ENCODE measurements around the gene ZNF154. TPM values are rescaled to one million over a fixed set of nuclear protein-coding genes. Genes with fewer than 3 reads are reported as not detected.
A peak's percentile ranks its signal among the peaks of the same experiment; 100 is the strongest.

The ZNF154 gene
- total RNA-seq, 6 donors from 2014 or later: 1.4 to 7.3 (median 2.4) TPM

DNA sequence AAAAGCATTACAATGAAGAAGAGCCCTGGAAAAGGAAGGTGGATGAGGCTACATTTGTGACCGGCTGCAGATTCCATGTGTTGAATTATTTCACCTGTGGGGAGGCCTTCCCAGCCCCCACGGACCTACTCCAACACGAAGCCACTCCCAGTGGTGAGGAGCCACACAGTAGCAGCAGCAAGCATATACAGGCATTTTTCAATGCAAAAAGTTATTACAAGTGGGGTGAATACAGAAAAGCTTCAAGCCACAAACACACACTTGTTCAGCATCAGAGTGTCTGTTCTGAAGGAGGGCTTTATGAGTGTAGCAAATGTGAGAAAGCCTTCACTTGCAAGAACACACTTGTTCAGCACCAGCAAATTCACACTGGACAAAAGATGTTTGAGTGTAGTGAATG is 22.3 kb downstream of the ZNF154 start:
- peaks cover 64 to 92% (median 87%) of the 10 kb centered on the region in 4 donors for H3K9me3 ChIP-seq
- DNase-seq (no peak), ATAC-seq (ENCODE audit: low FRiP score in 2 of 2) (no peak)
- H3K4me1 ChIP-seq: peaks cover 7 to 17% (median 10%) of the 10 kb centered on the region in 4 donors
- H3K4me3 ChIP-seq: no peak overlapping the region
- 100% methylated on average over 2 to 3 of the region's 3 CpGs for WGBS, 2 donors
- peaks cover 5 to 47% (median 36%) of the 10 kb centered on the region in 4 donors for H3K36me3 ChIP-seq
- no peaks in the 10 kb centered on the region for H3K27me3 ChIP-seq
- no peak overlapping the region for H3K27ac ChIP-seq
- no peak for TF ChIP-seq EP300 (IDR thresholded peaks at IDR 0.05)
- no peak for TF ChIP-seq POLR2AphosphoS5 (IDR thresholded peaks at IDR 0.05)
- TF ChIP-seq POLR2A (IDR thresholded peaks at IDR 0.05): no peak
- TF ChIP-seq, protein P1, sequence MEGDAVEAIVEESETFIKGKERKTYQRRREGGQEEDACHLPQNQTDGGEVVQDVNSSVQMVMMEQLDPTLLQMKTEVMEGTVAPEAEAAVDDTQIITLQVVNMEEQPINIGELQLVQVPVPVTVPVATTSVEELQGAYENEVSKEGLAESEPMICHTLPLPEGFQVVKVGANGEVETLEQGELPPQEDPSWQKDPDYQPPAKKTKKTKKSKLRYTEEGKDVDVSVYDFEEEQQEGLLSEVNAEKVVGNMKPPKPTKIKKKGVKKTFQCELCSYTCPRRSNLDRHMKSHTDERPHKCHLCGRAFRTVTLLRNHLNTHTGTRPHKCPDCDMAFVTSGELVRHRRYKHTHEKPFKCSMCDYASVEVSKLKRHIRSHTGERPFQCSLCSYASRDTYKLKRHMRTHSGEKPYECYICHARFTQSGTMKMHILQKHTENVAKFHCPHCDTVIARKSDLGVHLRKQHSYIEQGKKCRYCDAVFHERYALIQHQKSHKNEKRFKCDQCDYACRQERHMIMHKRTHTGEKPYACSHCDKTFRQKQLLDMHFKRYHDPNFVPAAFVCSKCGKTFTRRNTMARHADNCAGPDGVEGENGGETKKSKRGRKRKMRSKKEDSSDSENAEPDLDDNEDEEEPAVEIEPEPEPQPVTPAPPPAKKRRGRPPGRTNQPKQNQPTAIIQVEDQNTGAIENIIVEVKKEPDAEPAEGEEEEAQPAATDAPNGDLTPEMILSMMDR (IDR thresholded peaks at IDR 0.05): no peak

DNA sequence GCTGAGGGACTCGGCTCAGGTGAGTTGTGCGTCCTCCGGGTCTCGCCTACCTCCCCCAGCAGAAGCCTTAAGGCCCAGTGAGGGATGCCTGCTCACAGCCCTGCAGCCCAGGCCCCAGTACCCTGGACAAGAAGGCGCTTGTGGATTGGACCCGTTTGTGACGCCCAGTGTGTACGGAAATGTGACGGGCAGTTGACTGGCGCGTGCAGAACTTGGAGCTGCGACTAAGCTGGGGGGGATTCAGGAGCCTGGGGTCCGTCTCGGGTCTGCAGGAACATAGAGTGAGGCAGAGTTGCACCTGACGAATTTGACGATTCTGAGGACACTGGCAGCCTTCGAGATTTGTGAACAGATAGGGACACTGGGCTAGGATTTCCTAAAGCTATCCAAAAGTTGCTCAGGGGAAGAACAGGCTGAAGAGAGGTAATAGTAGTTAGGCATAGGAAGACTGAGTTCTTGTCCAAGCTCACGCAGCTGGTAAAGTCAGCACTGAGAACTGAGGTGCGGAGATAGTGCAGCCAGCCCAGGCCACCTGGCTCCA is 26.7 kb downstream of the ZNF154 start:
- no peak for DNase-seq
- TF ChIP-seq POLR2AphosphoS5 (IDR thresholded peaks at IDR 0.05) (no peak), EP300 (IDR thresholded peaks at IDR 0.05) (no peak), POLR2A (IDR thresholded peaks at IDR 0.05) (no peak)
- TF ChIP-seq, protein P1 (IDR thresholded peaks at IDR 0.05): no peak

DNA sequence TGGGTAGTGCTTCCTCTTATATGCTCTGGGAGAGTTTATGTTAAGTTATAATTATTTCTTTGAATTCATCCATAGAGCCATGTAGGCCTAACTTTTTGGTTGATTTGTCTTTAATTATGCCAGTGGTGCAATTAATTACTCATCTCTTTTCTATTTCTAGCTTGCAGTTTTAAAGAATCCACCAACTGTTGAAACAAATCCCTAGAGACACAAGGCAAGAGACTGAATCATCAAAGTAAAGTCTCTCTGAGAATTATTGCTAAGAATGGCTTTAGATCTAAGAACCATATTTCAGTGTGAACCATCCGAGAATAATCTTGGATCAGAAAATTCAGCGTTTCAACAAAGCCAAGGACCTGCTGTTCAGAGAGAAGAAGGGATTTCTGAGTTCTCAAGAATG is 33.1 kb downstream of the ZNF154 start:
- DNase-seq (no peak), ATAC-seq (ENCODE audit: low FRiP score in 2 of 2) (no peak)
- Histone ChIP-seq H3K27me3 (no peaks in the 10 kb centered on the region), H3K9me3 (peaks cover 0 to 12% (median 4%) of the 10 kb centered on the region in 4 donors), H3K4me1 (no peaks in the 10 kb centered on the region), H3K36me3 (no peaks in the 10 kb centered on the region), H3K4me3 (no peak overlapping the region), H3K27ac (no peak overlapping the region)
- TF ChIP-seq POLR2AphosphoS5 (IDR thresholded peaks at IDR 0.05) (no peak), EP300 (IDR thresholded peaks at IDR 0.05) (no peak), POLR2A (IDR thresholded peaks at IDR 0.05) (no peak)
- TF ChIP-seq, protein P1 (IDR thresholded peaks at IDR 0.05): no peak
- WGBS, 2 donors: 67 to 74% methylated on average over 2 of the region's 2 CpGs

More for the DNA sequence above, 26.7 kb downstream of the ZNF154 start:
- Histone ChIP-seq H3K27me3 (no peaks in the 10 kb centered on the region), H3K9me3 (peaks cover 29 to 58% (median 45%) of the 10 kb centered on the region in 4 donors), H3K4me3 (peak overlapping the region; percentile 67 to 93 (median 81)), H3K4me1 (peaks cover 7 to 17% (median 12%) of the 10 kb centered on the region in 4 donors), H3K27ac (peak overlapping the region in 3 of 4 donors; percentile 53 to 72 (median 59)), H3K36me3 (peaks cover 5 to 36% (median 27%) of the 10 kb centered on the region in 4 donors)
- WGBS, 2 donors: 4% methylated on average over 16 to 19 of the region's 19 CpGs
- no peak for ATAC-seq (ENCODE audit: low FRiP score in 2 of 2)

DNA sequence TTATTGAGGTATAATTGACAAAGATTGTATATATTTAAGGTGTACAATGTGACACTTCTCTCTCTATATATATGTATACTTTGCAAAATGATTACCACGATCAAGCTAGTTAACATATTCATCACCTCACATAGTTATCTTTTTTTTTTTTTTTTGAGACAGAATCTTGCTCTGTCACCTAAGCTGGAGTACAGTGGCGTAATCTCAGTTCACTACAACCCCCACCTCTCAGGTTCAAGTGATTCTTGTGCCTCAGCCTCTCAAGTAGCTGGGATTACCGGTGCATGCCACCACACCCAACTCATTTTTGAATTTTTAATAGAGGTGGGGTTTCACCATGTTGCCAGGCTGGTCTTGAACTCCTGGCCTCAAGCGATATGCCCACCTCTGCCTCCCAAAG is 36.5 kb downstream of the ZNF154 start:
- no peaks in the 10 kb centered on the region for H3K4me1 ChIP-seq
- ATAC-seq (ENCODE audit: low FRiP score in 2 of 2) (no peak), DNase-seq (no peak)
- H3K27me3 ChIP-seq: no peaks in the 10 kb centered on the region
- 69 to 78% methylated on average over 4 of the region's 4 CpGs for WGBS, 2 donors
- peaks cover 0 to 7% (median 2%) of the 10 kb centered on the region in 4 donors for H3K9me3 ChIP-seq
- TF ChIP-seq, protein P1 (IDR thresholded peaks at IDR 0.05): no peak
- TF ChIP-seq EP300 (IDR thresholded peaks at IDR 0.05) (no peak), POLR2AphosphoS5 (IDR thresholded peaks at IDR 0.05) (no peak), POLR2A (IDR thresholded peaks at IDR 0.05) (no peak)
- H3K4me3 ChIP-seq: no peak overlapping the region
- H3K27ac ChIP-seq: no peak overlapping the region
- H3K36me3 ChIP-seq: no peaks in the 10 kb centered on the region

All from upper lobe of left lung (tissue), 6 donors.